GM23338 (cell line): ENCODE data around the gene THBS3.

Experiments used
- CREB1 ChIP-seq: fragments of 250-450 bp; sonication (Bioruptor Pico); IDR thresholded peaks from 2 replicates; pipeline ENCODE4 v1.5.0; 2020; ENCODE audit warnings: low read depth, mild to moderate bottlenecking, moderate library complexity
- TF ChIP-seq, protein P1 (sequence below), 2 experiments: fragments of 200-600 bp in 1 of 2; sonication (generic) in 1 of 2; conservative IDR thresholded peaks; 2 replicates each; pipeline versions ENCODE4 v1.5.1 to v1.6.1; 2016 to 2017; ENCODE audit warnings: antibody characterized with exemption in 2 of 2, low read depth in 2 of 2, mild to moderate bottlenecking in 2 of 2, moderate library complexity in 1 of 2
- TF ChIP-seq, protein P2 (sequence below): IDR thresholded peaks from one replicate; pipeline ENCODE4 v1.6.1; 2018; ENCODE audit warnings: antibody characterized with exemption; ENCODE audit not compliant: unreplicated experiment

DNA sequence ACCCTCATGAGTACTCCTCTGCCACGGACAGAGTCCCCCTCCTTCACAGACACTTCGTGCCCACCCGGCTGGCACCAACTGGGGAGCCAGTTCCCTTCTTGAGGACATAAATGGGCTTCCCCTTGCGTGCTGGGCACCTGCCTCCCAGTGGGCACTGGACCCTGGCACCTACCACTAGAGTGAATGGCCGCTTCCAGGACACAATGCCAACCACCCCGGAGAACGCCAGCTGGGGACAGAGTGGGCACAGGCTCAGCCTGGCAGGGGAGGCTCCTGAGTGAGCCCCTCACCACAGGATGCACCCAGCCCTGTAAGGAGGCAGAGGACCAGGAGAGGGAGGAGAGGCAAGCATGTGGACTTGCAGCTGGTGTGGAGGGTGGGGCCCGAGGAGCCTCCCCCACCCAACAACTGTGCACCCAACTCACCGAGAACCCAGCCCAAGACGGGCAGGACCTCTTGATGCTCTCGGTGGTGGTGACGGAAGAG lies 46.6 kb upstream of the THBS3 start:
- TF ChIP-seq, protein P1, sequence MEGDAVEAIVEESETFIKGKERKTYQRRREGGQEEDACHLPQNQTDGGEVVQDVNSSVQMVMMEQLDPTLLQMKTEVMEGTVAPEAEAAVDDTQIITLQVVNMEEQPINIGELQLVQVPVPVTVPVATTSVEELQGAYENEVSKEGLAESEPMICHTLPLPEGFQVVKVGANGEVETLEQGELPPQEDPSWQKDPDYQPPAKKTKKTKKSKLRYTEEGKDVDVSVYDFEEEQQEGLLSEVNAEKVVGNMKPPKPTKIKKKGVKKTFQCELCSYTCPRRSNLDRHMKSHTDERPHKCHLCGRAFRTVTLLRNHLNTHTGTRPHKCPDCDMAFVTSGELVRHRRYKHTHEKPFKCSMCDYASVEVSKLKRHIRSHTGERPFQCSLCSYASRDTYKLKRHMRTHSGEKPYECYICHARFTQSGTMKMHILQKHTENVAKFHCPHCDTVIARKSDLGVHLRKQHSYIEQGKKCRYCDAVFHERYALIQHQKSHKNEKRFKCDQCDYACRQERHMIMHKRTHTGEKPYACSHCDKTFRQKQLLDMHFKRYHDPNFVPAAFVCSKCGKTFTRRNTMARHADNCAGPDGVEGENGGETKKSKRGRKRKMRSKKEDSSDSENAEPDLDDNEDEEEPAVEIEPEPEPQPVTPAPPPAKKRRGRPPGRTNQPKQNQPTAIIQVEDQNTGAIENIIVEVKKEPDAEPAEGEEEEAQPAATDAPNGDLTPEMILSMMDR (conservative IDR thresholded peaks at IDR 0.05; ENCODE audit: low read depth in 2 of 2): no peak
- TF ChIP-seq, protein P2, sequence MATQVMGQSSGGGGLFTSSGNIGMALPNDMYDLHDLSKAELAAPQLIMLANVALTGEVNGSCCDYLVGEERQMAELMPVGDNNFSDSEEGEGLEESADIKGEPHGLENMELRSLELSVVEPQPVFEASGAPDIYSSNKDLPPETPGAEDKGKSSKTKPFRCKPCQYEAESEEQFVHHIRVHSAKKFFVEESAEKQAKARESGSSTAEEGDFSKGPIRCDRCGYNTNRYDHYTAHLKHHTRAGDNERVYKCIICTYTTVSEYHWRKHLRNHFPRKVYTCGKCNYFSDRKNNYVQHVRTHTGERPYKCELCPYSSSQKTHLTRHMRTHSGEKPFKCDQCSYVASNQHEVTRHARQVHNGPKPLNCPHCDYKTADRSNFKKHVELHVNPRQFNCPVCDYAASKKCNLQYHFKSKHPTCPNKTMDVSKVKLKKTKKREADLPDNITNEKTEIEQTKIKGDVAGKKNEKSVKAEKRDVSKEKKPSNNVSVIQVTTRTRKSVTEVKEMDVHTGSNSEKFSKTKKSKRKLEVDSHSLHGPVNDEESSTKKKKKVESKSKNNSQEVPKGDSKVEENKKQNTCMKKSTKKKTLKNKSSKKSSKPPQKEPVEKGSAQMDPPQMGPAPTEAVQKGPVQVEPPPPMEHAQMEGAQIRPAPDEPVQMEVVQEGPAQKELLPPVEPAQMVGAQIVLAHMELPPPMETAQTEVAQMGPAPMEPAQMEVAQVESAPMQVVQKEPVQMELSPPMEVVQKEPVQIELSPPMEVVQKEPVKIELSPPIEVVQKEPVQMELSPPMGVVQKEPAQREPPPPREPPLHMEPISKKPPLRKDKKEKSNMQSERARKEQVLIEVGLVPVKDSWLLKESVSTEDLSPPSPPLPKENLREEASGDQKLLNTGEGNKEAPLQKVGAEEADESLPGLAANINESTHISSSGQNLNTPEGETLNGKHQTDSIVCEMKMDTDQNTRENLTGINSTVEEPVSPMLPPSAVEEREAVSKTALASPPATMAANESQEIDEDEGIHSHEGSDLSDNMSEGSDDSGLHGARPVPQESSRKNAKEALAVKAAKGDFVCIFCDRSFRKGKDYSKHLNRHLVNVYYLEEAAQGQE: no peak
- TF ChIP-seq CREB1: no peak
